Gastroesophageal sphincter (tissue), 3 donors: ENCODE results near the gene HCRTR1.

Source experiments
- CTCF ChIP-seq, 4 experiments: fragments of 200-600 bp in 2 of 4; fragments of 450-650 bp in 2 of 4; sonication (generic) in 1 of 4; IDR thresholded peaks; one replicate each; pipeline ENCODE4 v1.5.1; 2017 to 2019; ENCODE audit warnings: antibody characterized with exemption in 4 of 4, mild to moderate bottlenecking in 2 of 4, moderate library complexity in 2 of 4
- EP300 ChIP-seq: sonication (generic); formaldehyde crosslinking; IDR thresholded peaks from one replicate; pipeline ENCODE4 v1.6.1; 2017; ENCODE audit warnings: antibody characterized with exemption, mild to moderate bottlenecking
- POLR2A ChIP-seq, 2 donors: fragments of 450-650 bp; IDR thresholded peaks; one replicate each; pipeline ENCODE4 v1.6.1; 2017; ENCODE audit warnings: antibody characterized with exemption in 2 of 2, mild to moderate bottlenecking in 2 of 2, moderate library complexity in 1 of 2
- POLR2AphosphoS5 ChIP-seq: sonication (generic); formaldehyde crosslinking; IDR thresholded peaks from one replicate; pipeline ENCODE4 v1.6.1; 2017; ENCODE audit warnings: antibody characterized with exemption

GRCh38 chr1:31672986-31673385 is 55.5 kb downstream of the HCRTR1 start:
- TF ChIP-seq POLR2A (IDR thresholded peaks at IDR 0.05): no peak
- no peak for TF ChIP-seq CTCF (IDR thresholded peaks at IDR 0.05)
- TF ChIP-seq POLR2AphosphoS5: no peak
- TF ChIP-seq EP300: no peak
